Liver (tissue), 3 donors: ENCODE results near the gene SPTBN4.

Source experiments
- EGR1 ChIP-seq, 2 donors: IDR thresholded peaks; 2 replicates each; pipeline ENCODE4 v1.6.1; 2016 to 2018; ENCODE audit warnings: antibody characterized with exemption in 2 of 2, low read depth in 2 of 2
- GABPA ChIP-seq, 2 donors: IDR thresholded peaks in 1 of 2; conservative IDR thresholded peaks in 1 of 2; 2 replicates each; pipeline ENCODE4 v1.6.1; 2016; ENCODE audit warnings: antibody characterized with exemption in 2 of 2, mild to moderate bottlenecking in 1 of 2, moderate library complexity in 1 of 2
- JUND ChIP-seq, 2 donors: IDR thresholded peaks; 2 replicates each; pipeline ENCODE4 v1.6.1; 2016; ENCODE audit warnings: antibody characterized with exemption in 2 of 2
- RAD21 ChIP-seq, 2 donors: IDR thresholded peaks; 2 replicates each; pipeline ENCODE4 v1.6.1; 2016; ENCODE audit warnings: antibody characterized with exemption in 2 of 2, mild to moderate bottlenecking in 2 of 2
- SP1 ChIP-seq: IDR thresholded peaks from 2 replicates; pipeline ENCODE4 v1.6.1; 2018; ENCODE audit warnings: antibody characterized with exemption, mild to moderate bottlenecking
- TAF1 ChIP-seq: conservative IDR thresholded peaks from 2 replicates; pipeline ENCODE4 v1.6.1; 2016; ENCODE audit warnings: antibody characterized with exemption, mild to moderate bottlenecking
- YY1 ChIP-seq: IDR thresholded peaks from 2 replicates; pipeline ENCODE4 v1.6.1; 2016; ENCODE audit warnings: antibody characterized with exemption, mild to moderate bottlenecking
- TF ChIP-seq, protein P1 (sequence below): fragments of 150-350 bp; IDR thresholded peaks from 2 replicates; pipeline ENCODE4 v1.5.1; 2017; ENCODE audit warnings: improper control_type of control experiment, low read depth, low read length; ENCODE audit not compliant: missing input control
- TF ChIP-seq, protein P2 (sequence below): IDR thresholded peaks from 2 replicates; pipeline ENCODE4 v1.6.1; 2016; ENCODE audit warnings: antibody characterized with exemption, mild to moderate bottlenecking
- TF ChIP-seq, protein P3 (sequence below): IDR thresholded peaks from 2 replicates; pipeline ENCODE4 v1.6.1; 2016; ENCODE audit warnings: antibody characterized with exemption
- TF ChIP-seq, protein P4 (sequence below): IDR thresholded peaks from 2 replicates; pipeline ENCODE4 v1.6.1; 2016; ENCODE audit warnings: antibody characterized with exemption
- donor health status: healthy.
- donor health status: healthy.

DNA sequence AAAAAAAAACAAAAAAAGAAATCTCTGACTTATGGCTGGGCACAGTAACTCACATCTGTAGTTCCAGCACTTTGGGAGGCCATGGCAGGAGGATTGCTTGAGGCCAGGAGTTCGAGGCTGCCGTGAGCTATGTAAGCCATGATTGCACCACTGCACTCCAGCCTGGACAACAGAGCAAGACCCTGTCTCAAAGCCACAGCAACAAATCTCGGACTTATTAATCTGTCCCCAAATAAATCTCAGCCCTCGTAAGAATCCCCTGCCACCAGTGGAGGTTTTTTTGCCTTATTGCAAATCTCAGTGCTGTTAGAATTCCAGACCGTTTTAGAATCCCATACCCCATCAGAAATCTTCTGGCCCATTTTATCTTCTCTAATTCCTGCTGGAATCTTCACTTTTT lies 114.7 kb downstream of the SPTBN4 start:
- TF ChIP-seq, protein P1, sequence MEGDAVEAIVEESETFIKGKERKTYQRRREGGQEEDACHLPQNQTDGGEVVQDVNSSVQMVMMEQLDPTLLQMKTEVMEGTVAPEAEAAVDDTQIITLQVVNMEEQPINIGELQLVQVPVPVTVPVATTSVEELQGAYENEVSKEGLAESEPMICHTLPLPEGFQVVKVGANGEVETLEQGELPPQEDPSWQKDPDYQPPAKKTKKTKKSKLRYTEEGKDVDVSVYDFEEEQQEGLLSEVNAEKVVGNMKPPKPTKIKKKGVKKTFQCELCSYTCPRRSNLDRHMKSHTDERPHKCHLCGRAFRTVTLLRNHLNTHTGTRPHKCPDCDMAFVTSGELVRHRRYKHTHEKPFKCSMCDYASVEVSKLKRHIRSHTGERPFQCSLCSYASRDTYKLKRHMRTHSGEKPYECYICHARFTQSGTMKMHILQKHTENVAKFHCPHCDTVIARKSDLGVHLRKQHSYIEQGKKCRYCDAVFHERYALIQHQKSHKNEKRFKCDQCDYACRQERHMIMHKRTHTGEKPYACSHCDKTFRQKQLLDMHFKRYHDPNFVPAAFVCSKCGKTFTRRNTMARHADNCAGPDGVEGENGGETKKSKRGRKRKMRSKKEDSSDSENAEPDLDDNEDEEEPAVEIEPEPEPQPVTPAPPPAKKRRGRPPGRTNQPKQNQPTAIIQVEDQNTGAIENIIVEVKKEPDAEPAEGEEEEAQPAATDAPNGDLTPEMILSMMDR = no peak
- TF ChIP-seq, protein P2, sequence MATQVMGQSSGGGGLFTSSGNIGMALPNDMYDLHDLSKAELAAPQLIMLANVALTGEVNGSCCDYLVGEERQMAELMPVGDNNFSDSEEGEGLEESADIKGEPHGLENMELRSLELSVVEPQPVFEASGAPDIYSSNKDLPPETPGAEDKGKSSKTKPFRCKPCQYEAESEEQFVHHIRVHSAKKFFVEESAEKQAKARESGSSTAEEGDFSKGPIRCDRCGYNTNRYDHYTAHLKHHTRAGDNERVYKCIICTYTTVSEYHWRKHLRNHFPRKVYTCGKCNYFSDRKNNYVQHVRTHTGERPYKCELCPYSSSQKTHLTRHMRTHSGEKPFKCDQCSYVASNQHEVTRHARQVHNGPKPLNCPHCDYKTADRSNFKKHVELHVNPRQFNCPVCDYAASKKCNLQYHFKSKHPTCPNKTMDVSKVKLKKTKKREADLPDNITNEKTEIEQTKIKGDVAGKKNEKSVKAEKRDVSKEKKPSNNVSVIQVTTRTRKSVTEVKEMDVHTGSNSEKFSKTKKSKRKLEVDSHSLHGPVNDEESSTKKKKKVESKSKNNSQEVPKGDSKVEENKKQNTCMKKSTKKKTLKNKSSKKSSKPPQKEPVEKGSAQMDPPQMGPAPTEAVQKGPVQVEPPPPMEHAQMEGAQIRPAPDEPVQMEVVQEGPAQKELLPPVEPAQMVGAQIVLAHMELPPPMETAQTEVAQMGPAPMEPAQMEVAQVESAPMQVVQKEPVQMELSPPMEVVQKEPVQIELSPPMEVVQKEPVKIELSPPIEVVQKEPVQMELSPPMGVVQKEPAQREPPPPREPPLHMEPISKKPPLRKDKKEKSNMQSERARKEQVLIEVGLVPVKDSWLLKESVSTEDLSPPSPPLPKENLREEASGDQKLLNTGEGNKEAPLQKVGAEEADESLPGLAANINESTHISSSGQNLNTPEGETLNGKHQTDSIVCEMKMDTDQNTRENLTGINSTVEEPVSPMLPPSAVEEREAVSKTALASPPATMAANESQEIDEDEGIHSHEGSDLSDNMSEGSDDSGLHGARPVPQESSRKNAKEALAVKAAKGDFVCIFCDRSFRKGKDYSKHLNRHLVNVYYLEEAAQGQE = no peak
- TF ChIP-seq GABPA (IDR thresholded peaks at IDR 0.05 in 1 of 2, conservative IDR thresholded peaks at IDR 0.05 in 1 of 2) (no peak), TAF1 (no peak), YY1 (no peak), EGR1 (IDR thresholded peaks at IDR 0.05; ENCODE audit: low read depth in 2 of 2) (no peak), SP1 (no peak), RAD21 (IDR thresholded peaks at IDR 0.05) (no peak), JUND (IDR thresholded peaks at IDR 0.05) (no peak)
- TF ChIP-seq, protein P3, sequence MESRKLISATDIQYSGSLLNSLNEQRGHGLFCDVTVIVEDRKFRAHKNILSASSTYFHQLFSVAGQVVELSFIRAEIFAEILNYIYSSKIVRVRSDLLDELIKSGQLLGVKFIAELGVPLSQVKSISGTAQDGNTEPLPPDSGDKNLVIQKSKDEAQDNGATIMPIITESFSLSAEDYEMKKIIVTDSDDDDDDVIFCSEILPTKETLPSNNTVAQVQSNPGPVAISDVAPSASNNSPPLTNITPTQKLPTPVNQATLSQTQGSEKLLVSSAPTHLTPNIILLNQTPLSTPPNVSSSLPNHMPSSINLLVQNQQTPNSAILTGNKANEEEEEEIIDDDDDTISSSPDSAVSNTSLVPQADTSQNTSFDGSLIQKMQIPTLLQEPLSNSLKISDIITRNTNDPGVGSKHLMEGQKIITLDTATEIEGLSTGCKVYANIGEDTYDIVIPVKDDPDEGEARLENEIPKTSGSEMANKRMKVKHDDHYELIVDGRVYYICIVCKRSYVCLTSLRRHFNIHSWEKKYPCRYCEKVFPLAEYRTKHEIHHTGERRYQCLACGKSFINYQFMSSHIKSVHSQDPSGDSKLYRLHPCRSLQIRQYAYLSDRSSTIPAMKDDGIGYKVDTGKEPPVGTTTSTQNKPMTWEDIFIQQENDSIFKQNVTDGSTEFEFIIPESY = no peak
- TF ChIP-seq, protein P4, sequence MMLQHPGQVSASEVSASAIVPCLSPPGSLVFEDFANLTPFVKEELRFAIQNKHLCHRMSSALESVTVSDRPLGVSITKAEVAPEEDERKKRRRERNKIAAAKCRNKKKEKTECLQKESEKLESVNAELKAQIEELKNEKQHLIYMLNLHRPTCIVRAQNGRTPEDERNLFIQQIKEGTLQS = no peak
